ENCODE data around the gene USP17L27.
"Not testable (repeated sequence)": the region's sequence is repeated elsewhere in the genome, so short reads cannot be mapped to it uniquely, and the experiment has no call there.

DNA sequence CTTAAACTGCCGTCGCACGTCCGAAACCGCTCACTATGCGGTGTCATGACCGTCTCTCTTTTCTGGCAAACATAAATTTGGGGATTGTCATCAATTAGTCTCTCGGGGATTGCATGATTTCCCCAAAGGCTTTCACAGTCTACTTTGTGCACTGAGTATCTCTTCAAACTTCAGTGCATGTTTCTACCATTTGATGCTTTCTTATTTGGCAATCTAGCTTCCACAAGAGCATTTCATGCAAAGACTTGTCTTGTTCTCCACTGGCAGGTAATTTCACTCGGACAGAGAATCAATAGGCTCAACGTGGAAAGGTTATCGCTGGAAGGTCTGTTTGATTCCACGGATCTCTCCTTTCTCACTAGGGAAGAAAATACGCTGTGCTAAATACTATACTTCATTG is 19.8 kb upstream of the USP17L27 start:
- TF ChIP-seq, protein P1, sequence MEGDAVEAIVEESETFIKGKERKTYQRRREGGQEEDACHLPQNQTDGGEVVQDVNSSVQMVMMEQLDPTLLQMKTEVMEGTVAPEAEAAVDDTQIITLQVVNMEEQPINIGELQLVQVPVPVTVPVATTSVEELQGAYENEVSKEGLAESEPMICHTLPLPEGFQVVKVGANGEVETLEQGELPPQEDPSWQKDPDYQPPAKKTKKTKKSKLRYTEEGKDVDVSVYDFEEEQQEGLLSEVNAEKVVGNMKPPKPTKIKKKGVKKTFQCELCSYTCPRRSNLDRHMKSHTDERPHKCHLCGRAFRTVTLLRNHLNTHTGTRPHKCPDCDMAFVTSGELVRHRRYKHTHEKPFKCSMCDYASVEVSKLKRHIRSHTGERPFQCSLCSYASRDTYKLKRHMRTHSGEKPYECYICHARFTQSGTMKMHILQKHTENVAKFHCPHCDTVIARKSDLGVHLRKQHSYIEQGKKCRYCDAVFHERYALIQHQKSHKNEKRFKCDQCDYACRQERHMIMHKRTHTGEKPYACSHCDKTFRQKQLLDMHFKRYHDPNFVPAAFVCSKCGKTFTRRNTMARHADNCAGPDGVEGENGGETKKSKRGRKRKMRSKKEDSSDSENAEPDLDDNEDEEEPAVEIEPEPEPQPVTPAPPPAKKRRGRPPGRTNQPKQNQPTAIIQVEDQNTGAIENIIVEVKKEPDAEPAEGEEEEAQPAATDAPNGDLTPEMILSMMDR (IDR thresholded peaks at IDR 0.05), result not testable (repeated sequence)
- TF ChIP-seq EP300, POLR2A (IDR thresholded peaks at IDR 0.05): not testable (repeated sequence)

All from sigmoid colon (tissue), 4 donors.